ENCODE measurements around the gene TMEM218. TPM values are rescaled to one million over a fixed set of nuclear protein-coding genes. Genes with fewer than 3 reads are reported as not detected.
"Not testable (repeated sequence)": the region's sequence is repeated elsewhere in the genome, so short reads cannot be mapped to it uniquely, and the experiment has no call there.

TMEM218 gene
- total RNA-seq, 4 donors from 2014 or later = 2.6 to 18.2 (median 10.6) TPM

GRCh38 chr11:125061281-125061680, 50.1 kb downstream of the TMEM218 start:
- 82% methylated on average over 4 of the region's 4 CpGs; no CpG with 5 or more reads in 1 of the 2 donors for WGBS, 2 donors (ENCODE audit: low coverage in 1 of 2)
- DNase-seq = no peak
- H3K4me3 ChIP-seq = no peak overlapping the region
- TF ChIP-seq POLR2A (IDR thresholded peaks at IDR 0.05) (no peak), CTCF (IDR thresholded peaks at IDR 0.05) (no peak), POLR2AphosphoS5 (IDR thresholded peaks at IDR 0.05) (no peak), EP300 (IDR thresholded peaks at IDR 0.05; ENCODE audit: low read depth) (no peak)
- no peaks in the 10 kb centered on the region for H3K9me3 ChIP-seq
- no peak overlapping the region for H3K27ac ChIP-seq
- H3K36me3 ChIP-seq = no peaks in the 10 kb centered on the region
- H3K4me1 ChIP-seq = peaks cover 6 to 10% (median 8%) of the 10 kb centered on the region in 4 donors
- H3K27me3 ChIP-seq = peaks cover 38% of the 10 kb centered on the region
- intact Hi-C loops (cut with DNase I; ENCODE audit: low total_unique reads) (no loop called here), in situ Hi-C loops (cut with MboI; ENCODE audit: low pct_ligation_motif_present in 1 of 4, low pct_unique_long_range_greater_than_20kb in 1 of 4, low sequenced_read_pairs in 3 of 4) (no loop called here)

GRCh38 chr11:125057693-125058016, 53.8 kb downstream of the TMEM218 start:
- peaks cover 6% of the 10 kb centered on the region for H3K27me3 ChIP-seq
- no peaks in the 10 kb centered on the region for H3K36me3 ChIP-seq
- H3K9me3 ChIP-seq = no peaks in the 10 kb centered on the region
- WGBS, 2 donors (ENCODE audit: low coverage in 1 of 2) = 82% methylated on average over 3 of the region's 5 CpGs; no CpG with 5 or more reads in 1 of the 2 donors
- no peak overlapping the region for H3K27ac ChIP-seq
- H3K4me3 ChIP-seq = no peak overlapping the region
- TF ChIP-seq POLR2AphosphoS5 (IDR thresholded peaks at IDR 0.05) = no peak
- TF ChIP-seq EP300 (IDR thresholded peaks at IDR 0.05; ENCODE audit: low read depth) = no peak
- no peak for TF ChIP-seq POLR2A (IDR thresholded peaks at IDR 0.05)
- no peak for TF ChIP-seq CTCF (IDR thresholded peaks at IDR 0.05)
- H3K4me1 ChIP-seq = no peaks in the 10 kb centered on the region
- in situ Hi-C loops (cut with MboI; ENCODE audit: low pct_ligation_motif_present in 1 of 4, low pct_unique_long_range_greater_than_20kb in 1 of 4, low sequenced_read_pairs in 3 of 4) = no loop called here
- DNase-seq = no peak
- intact Hi-C loops (cut with DNase I; ENCODE audit: low total_unique reads) = no loop called here

- 54 to 58% methylated on average over 4 to 5 of the region's 5 CpGs for WGBS, 2 donors (ENCODE audit: low coverage in 1 of 2)
- Histone ChIP-seq H3K4me3 (no peak overlapping the region), H3K27ac (no peak overlapping the region), H3K9me3 (no peaks in the 10 kb centered on the region), H3K36me3 (no peaks in the 10 kb centered on the region), H3K27me3 (peaks cover under 1% of the 10 kb centered on the region), H3K4me1 (no peaks in the 10 kb centered on the region)
- in situ Hi-C loops (cut with MboI; ENCODE audit: low pct_ligation_motif_present in 1 of 4, low pct_unique_long_range_greater_than_20kb in 1 of 4, low sequenced_read_pairs in 3 of 4) = no loop called here
- intact Hi-C loops (cut with DNase I; ENCODE audit: low total_unique reads) = no loop called here
- TF ChIP-seq EP300 (IDR thresholded peaks at IDR 0.05; ENCODE audit: low read depth) (no peak), CTCF (IDR thresholded peaks at IDR 0.05) (no peak), POLR2AphosphoS5 (IDR thresholded peaks at IDR 0.05) (no peak), POLR2A (IDR thresholded peaks at IDR 0.05) (no peak)
- no peak for DNase-seq
Observed at GRCh38 chr11:125056931-125057692, 54.3 kb downstream of the TMEM218 start.

- intact Hi-C loops (cut with DNase I; ENCODE audit: low total_unique reads); in situ Hi-C loops (cut with MboI; ENCODE audit: low pct_ligation_motif_present in 1 of 4, low pct_unique_long_range_greater_than_20kb in 1 of 4, low sequenced_read_pairs in 3 of 4); DNase-seq; H3K4me3 ChIP-seq; H3K27ac ChIP-seq; H3K36me3 ChIP-seq; H3K27me3 ChIP-seq; H3K4me1 ChIP-seq; H3K9me3 ChIP-seq: not testable (repeated sequence)
- 98 to 100% methylated on average over 1 to 2 of the region's 2 CpGs for WGBS, 2 donors (ENCODE audit: low coverage in 1 of 2)
Observed at GRCh38 chr11:125056111-125056510, 55.3 kb downstream of the TMEM218 start.

All from transverse colon (tissue), 4 donors.